IPS-11a (cell line): Measurements from ENCODE around the gene DLX1.
"Not testable (repeated sequence)": the region's sequence is repeated elsewhere in the genome, so short reads cannot be mapped to it uniquely, and the experiment has no call there.

Experiments used
- H3K4me3 ChIP-seq: one replicate; pipeline ENCODE4 v1.5.1; 2013; ENCODE audit warnings: low read depth, low read length, control low read depth

DLX1 gene

GRCh38 chr2:172085460-172086159 lies at the start of gene DLX1:
Gene DLX1 (plus strand): TSS chr2:172085507. CDS start chr2:172085678, 171 bp downstream.
- H3K4me3 ChIP-seq = peak within 1 kb of the TSS; percentile 46

- no peak overlapping the region for H3K4me3 ChIP-seq
Measured at GRCh38 chr2:172038121-172038520, 47.2 kb upstream of the DLX1 start.

GRCh38 chr2:172038604-172039003 lies 46.7 kb upstream of the DLX1 start:
- H3K4me3 ChIP-seq = no peak overlapping the region

- no peak overlapping the region for H3K4me3 ChIP-seq
Measured at GRCh38 chr2:172039011-172039704, 46.1 kb upstream of the DLX1 start.

GRCh38 chr2:172040311-172040710 lies 45.0 kb upstream of the DLX1 start:
- H3K4me3 ChIP-seq = no peak overlapping the region

- no peak overlapping the region for H3K4me3 ChIP-seq
Measured at GRCh38 chr2:172046080-172046678, 39.1 kb upstream of the DLX1 start.

GRCh38 chr2:172046866-172047565 lies 38.3 kb upstream of the DLX1 start:
- no peak overlapping the region for H3K4me3 ChIP-seq

GRCh38 chr2:172047566-172048507 lies 37.5 kb upstream of the DLX1 start:
- no peak overlapping the region for H3K4me3 ChIP-seq

GRCh38 chr2:172048508-172049503 lies 36.5 kb upstream of the DLX1 start:
- H3K4me3 ChIP-seq = no peak overlapping the region

- no peak overlapping the region for H3K4me3 ChIP-seq
Measured at GRCh38 chr2:172049567-172050120, 35.7 kb upstream of the DLX1 start.

GRCh38 chr2:172050479-172051125 lies 34.7 kb upstream of the DLX1 start:
- H3K4me3 ChIP-seq = no peak overlapping the region

GRCh38 chr2:172052000-172052983 lies 33.0 kb upstream of the DLX1 start:
- H3K4me3 ChIP-seq = no peak overlapping the region

GRCh38 chr2:172053486-172053885 lies 31.8 kb upstream of the DLX1 start:
- H3K4me3 ChIP-seq = no peak overlapping the region

- no peak overlapping the region for H3K4me3 ChIP-seq
Measured at GRCh38 chr2:172056293-172056692, 29.0 kb upstream of the DLX1 start.

GRCh38 chr2:172058660-172059059 lies 26.6 kb upstream of the DLX1 start:
- H3K4me3 ChIP-seq = no peak overlapping the region

- H3K4me3 ChIP-seq = not testable (repeated sequence)
Measured at GRCh38 chr2:172060118-172060517, 25.2 kb upstream of the DLX1 start.

- no peak overlapping the region for H3K4me3 ChIP-seq
Measured at GRCh38 chr2:172062402-172063004, 22.8 kb upstream of the DLX1 start.
